ENCODE measurements around the gene FMNL2. TPM values are rescaled to one million over a fixed set of nuclear protein-coding genes. Genes with fewer than 3 reads are reported as not detected.
A peak's percentile ranks its signal among the peaks of the same experiment; 100 is the strongest.

FMNL2 gene
- polyA plus RNA-seq, 1 donor from 2014 or later, result 86.5 TPM

DNA sequence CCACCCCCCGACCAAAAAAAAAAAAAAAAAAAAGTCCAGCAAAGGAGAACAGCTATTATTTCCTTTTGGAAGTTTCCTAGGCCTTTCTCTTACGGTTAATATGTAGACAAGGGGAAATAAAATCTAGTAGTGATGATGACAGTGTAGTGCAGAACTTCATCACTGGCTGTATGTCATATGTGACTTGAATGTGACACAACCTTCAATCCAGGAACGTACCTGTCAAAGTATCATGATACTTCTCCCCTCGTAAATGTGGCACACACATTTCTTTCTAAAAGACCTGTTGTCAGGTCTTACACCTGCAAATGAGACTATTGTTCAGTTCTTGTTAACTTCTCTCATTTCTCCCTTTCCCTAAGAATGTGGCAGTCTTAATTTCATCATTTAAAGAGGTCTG lies 208.7 kb downstream of the FMNL2 start:
- Histone ChIP-seq H2AFZ (ENCODE audit: low read depth, low read length) (no peak overlapping the region), H3K36me3 (ENCODE audit: insufficient read depth, low read length) (peaks cover 3% of the 10 kb centered on the region), H3K9me2 (ENCODE audit: insufficient read depth, low read length) (no peaks in the 10 kb centered on the region), H3K4me2 (ENCODE audit: low read length) (no peak overlapping the region), H3K27ac (ENCODE audit: low read length) (no peak overlapping the region), H3K27me3 (ENCODE audit: insufficient read depth, low read depth, low read length) (no peaks in the 10 kb centered on the region), H3K4me3 (ENCODE audit: low read length) (no peak overlapping the region), H3K9ac (ENCODE audit: low read length) (no peak overlapping the region), H4K20me1 (ENCODE audit: insufficient read depth) (no peaks in the 10 kb centered on the region), H3F3A (ENCODE audit: insufficient read depth, low read length, poor library complexity, severe bottlenecking) (no peaks in the 10 kb centered on the region), H3K79me2 (replicated peaks; ENCODE audit: insufficient read depth, low read length) (peaks cover under 1% of the 10 kb centered on the region), H3K9me3 (ENCODE audit: low read length) (no peaks in the 10 kb centered on the region)
- TF ChIP-seq TAF1 (IDR thresholded peaks at IDR 0.05; ENCODE audit: low read depth) (no peak), MXI1 (conservative IDR thresholded peaks at IDR 0.05; ENCODE audit: poor library complexity, severe bottlenecking) (no peak), POLR2AphosphoS5 (IDR thresholded peaks at IDR 0.05) (peak; percentile 62), RAD21 (conservative IDR thresholded peaks at IDR 0.05) (no peak), EZH2 (IDR thresholded peaks at IDR 0.05; ENCODE audit: borderline replicate concordance, insufficient read depth, low read length, poor library complexity, severe bottlenecking) (no peak), EP300 (conservative IDR thresholded peaks at IDR 0.05; ENCODE audit: poor library complexity, severe bottlenecking) (peak; percentile 89), SMC3 (conservative IDR thresholded peaks at IDR 0.05; ENCODE audit: poor library complexity) (no peak)
- TF ChIP-seq, protein P1, sequence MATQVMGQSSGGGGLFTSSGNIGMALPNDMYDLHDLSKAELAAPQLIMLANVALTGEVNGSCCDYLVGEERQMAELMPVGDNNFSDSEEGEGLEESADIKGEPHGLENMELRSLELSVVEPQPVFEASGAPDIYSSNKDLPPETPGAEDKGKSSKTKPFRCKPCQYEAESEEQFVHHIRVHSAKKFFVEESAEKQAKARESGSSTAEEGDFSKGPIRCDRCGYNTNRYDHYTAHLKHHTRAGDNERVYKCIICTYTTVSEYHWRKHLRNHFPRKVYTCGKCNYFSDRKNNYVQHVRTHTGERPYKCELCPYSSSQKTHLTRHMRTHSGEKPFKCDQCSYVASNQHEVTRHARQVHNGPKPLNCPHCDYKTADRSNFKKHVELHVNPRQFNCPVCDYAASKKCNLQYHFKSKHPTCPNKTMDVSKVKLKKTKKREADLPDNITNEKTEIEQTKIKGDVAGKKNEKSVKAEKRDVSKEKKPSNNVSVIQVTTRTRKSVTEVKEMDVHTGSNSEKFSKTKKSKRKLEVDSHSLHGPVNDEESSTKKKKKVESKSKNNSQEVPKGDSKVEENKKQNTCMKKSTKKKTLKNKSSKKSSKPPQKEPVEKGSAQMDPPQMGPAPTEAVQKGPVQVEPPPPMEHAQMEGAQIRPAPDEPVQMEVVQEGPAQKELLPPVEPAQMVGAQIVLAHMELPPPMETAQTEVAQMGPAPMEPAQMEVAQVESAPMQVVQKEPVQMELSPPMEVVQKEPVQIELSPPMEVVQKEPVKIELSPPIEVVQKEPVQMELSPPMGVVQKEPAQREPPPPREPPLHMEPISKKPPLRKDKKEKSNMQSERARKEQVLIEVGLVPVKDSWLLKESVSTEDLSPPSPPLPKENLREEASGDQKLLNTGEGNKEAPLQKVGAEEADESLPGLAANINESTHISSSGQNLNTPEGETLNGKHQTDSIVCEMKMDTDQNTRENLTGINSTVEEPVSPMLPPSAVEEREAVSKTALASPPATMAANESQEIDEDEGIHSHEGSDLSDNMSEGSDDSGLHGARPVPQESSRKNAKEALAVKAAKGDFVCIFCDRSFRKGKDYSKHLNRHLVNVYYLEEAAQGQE (IDR thresholded peaks at IDR 0.05; ENCODE audit: borderline replicate concordance), result no peak
- TF ChIP-seq, protein P2, sequence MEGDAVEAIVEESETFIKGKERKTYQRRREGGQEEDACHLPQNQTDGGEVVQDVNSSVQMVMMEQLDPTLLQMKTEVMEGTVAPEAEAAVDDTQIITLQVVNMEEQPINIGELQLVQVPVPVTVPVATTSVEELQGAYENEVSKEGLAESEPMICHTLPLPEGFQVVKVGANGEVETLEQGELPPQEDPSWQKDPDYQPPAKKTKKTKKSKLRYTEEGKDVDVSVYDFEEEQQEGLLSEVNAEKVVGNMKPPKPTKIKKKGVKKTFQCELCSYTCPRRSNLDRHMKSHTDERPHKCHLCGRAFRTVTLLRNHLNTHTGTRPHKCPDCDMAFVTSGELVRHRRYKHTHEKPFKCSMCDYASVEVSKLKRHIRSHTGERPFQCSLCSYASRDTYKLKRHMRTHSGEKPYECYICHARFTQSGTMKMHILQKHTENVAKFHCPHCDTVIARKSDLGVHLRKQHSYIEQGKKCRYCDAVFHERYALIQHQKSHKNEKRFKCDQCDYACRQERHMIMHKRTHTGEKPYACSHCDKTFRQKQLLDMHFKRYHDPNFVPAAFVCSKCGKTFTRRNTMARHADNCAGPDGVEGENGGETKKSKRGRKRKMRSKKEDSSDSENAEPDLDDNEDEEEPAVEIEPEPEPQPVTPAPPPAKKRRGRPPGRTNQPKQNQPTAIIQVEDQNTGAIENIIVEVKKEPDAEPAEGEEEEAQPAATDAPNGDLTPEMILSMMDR (IDR thresholded peaks at IDR 0.05; ENCODE audit: poor library complexity, severe bottlenecking), result no peak

DNA sequence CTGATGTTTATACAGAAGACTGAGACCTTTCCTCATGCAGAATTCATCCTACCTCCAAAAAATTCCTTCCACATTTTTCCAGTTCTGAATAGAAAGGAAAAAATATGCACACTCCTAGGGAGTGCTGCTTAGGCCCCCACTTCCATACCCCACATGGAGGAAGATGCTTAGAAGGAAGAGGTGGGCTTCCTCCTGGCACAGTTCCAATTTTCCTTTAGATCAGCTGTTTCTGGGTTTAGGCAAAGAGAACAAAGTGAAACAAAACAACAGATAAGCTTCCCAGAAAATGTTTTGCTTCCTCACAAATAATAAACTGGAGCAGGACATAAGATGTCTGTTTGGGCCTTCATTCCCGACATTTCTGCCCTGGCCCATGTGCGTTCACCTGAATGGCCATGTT lies 209.7 kb downstream of the FMNL2 start:
- H3K4me2 ChIP-seq (ENCODE audit: low read length), result no peak overlapping the region
- no peak overlapping the region for H3K9ac ChIP-seq (ENCODE audit: low read length)
- H3K4me3 ChIP-seq (ENCODE audit: low read length), result no peak overlapping the region
- H2AFZ ChIP-seq (ENCODE audit: low read depth, low read length), result no peak overlapping the region
- no peaks in the 10 kb centered on the region for H3K9me2 ChIP-seq (ENCODE audit: insufficient read depth, low read length)
- H3K79me2 ChIP-seq (replicated peaks; ENCODE audit: insufficient read depth, low read length), result no peaks in the 10 kb centered on the region
- peaks cover 3% of the 10 kb centered on the region for H3K36me3 ChIP-seq (ENCODE audit: insufficient read depth, low read length)
- H3K9me3 ChIP-seq (ENCODE audit: low read length), result no peaks in the 10 kb centered on the region
- no peaks in the 10 kb centered on the region for H3K27me3 ChIP-seq (ENCODE audit: insufficient read depth, low read depth, low read length)
- H4K20me1 ChIP-seq (ENCODE audit: insufficient read depth), result no peaks in the 10 kb centered on the region
- TF ChIP-seq EP300 (conservative IDR thresholded peaks at IDR 0.05; ENCODE audit: poor library complexity, severe bottlenecking) (no peak), SMC3 (conservative IDR thresholded peaks at IDR 0.05; ENCODE audit: poor library complexity) (no peak), RAD21 (conservative IDR thresholded peaks at IDR 0.05) (no peak), TAF1 (IDR thresholded peaks at IDR 0.05; ENCODE audit: low read depth) (no peak), MXI1 (conservative IDR thresholded peaks at IDR 0.05; ENCODE audit: poor library complexity, severe bottlenecking) (no peak), POLR2AphosphoS5 (IDR thresholded peaks at IDR 0.05) (no peak), EZH2 (IDR thresholded peaks at IDR 0.05; ENCODE audit: borderline replicate concordance, insufficient read depth, low read length, poor library complexity, severe bottlenecking) (no peak)
- TF ChIP-seq, protein P1 (IDR thresholded peaks at IDR 0.05; ENCODE audit: borderline replicate concordance), result no peak
- TF ChIP-seq, protein P2 (IDR thresholded peaks at IDR 0.05; ENCODE audit: poor library complexity, severe bottlenecking), result no peak
- no peaks in the 10 kb centered on the region for H3F3A ChIP-seq (ENCODE audit: insufficient read depth, low read length, poor library complexity, severe bottlenecking)
- no peak overlapping the region for H3K27ac ChIP-seq (ENCODE audit: low read length)
